ENCODE measurements around the gene PUS1. TPM values are rescaled to one million over a fixed set of nuclear protein-coding genes. Genes with fewer than 3 reads are reported as not detected.

PUS1 gene
- total and polyA plus RNA-seq, 2 of the 8 experiments (the other 6 are each of a cell fraction or from before 2014, with no cell fraction given), result 48.1 to 81.2 TPM

DNA sequence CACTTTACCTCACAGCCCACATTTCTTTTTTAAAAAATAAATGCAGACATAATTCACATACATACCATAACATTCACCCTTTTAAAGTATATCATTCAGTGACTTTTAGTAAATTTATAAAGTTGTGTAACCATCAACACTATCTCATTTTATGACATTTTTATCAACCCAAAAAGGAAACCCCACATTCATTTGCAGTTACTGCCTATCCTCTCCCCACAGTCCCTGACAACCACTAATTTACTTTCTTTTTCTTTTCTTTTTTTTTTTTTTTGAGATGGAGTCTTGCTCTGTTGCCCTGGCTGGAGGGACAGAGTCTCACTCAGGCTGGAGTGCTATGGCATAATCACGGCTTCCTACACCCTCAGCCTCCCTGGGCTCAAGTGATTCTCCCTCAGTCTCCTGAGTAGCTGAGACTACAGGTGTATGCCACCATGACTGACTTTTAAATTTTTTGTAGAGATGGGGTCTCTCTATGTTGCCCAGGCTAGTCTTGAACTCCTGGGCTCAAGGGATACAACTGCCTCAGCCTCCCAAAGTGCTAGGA lies 19.2 kb downstream of the PUS1 start:
- FAIRE-seq, result no peak
- DNase-seq (ENCODE audit: low read depth in 1 of 2, low spot score in 2 of 2), result no peak
- H2AFZ ChIP-seq (ENCODE audit: low read length), result no peak overlapping the region
- no peak overlapping the region for H4K5ac ChIP-seq (ENCODE audit: insufficient read length, low read depth, low read length)
- ChIA-PET POLR2A (ENCODE audit: partially characterized antibody) (interaction anchor here (0.7 to 1.7 kb wide), 3 partner anchors 9 to 23 kb away, joined by 3 to 9 read pairs (median 3); partner anchors contain the start of gene PUS1), CTCF (ENCODE audit: partially characterized antibody) (interaction anchor here (1.7 kb wide), 1 partner anchor 15 kb away, joined by 6 read pairs; no protein-coding TSS in a partner anchor)
- H2AK5ac ChIP-seq (ENCODE audit: low read depth, low read length), result no peak overlapping the region
- peaks cover 0 to 15% (median 10%) of the 10 kb centered on the region in 4 experiments; a peak in 5 of 8 replicates for H3K36me3 ChIP-seq (ENCODE audit: control insufficient read depth in 2 of 4, insufficient read depth in 4 of 4, low read length in 3 of 4)
- no peak overlapping the region for H3K9ac ChIP-seq (replicated peaks in 1 of 4; ENCODE audit: extremely low read depth in 1 of 4, low read depth in 3 of 4, low read length in 3 of 4)
- H3K79me2 ChIP-seq (ENCODE audit: control insufficient read depth in 1 of 2, insufficient read depth in 2 of 2, low read length in 2 of 2), result peaks cover 9 to 28% of the 10 kb centered on the region in 2 experiments; a peak in 3 of 4 replicates
- H2BK20ac ChIP-seq (ENCODE audit: low read length), result no peak overlapping the region
- no peaks in the 10 kb centered on the region for H3K79me1 ChIP-seq (ENCODE audit: low read depth, low read length)
- 77% methylated on average over 1 of the region's 1 CpG; no CpG with 5 or more reads in 1 of the 2 experiments for WGBS, 2 experiments (ENCODE audit: extremely low coverage in 1 of 2, insufficient coverage in 1 of 2, insufficient read length in 1 of 2, insufficient replicate concordance in 2 of 2, low coverage in 1 of 2, low lambda C conversion rate in 2 of 2, missing lambda C conversion rate in 1 of 2)
- H3K23me2 ChIP-seq (ENCODE audit: low read depth, low read length), result no peaks in the 10 kb centered on the region; the same call in 1 of the 2 replicates
- no peak overlapping the region for H3K56ac ChIP-seq (replicated peaks; ENCODE audit: insufficient read length, low read depth, low read length)
- no peak overlapping the region for H3K27ac ChIP-seq (ENCODE audit: low read depth, low read length)
- no peak overlapping the region for H4K8ac ChIP-seq (ENCODE audit: extremely low read depth, insufficient read depth, low read length)
- no peak overlapping the region for H4K91ac ChIP-seq (replicated peaks; ENCODE audit: insufficient read length, low read length)
- no peak overlapping the region for H3K23ac ChIP-seq (ENCODE audit: insufficient read length)
- no peaks in the 10 kb centered on the region for H3K27me3 ChIP-seq (replicated peaks in 1 of 4; ENCODE audit: control insufficient read depth in 3 of 4, extremely low read depth in 1 of 4, insufficient read depth in 3 of 4, low read length in 3 of 4)
- H3K14ac ChIP-seq (ENCODE audit: insufficient read length), result no peak overlapping the region
- no peak overlapping the region for H3K4me2 ChIP-seq (ENCODE audit: insufficient read depth in 1 of 2, low read depth in 2 of 2, low read length in 2 of 2)
- H2BK120ac ChIP-seq (replicated peaks; ENCODE audit: low read depth, low read length), result no peak overlapping the region
- no peak overlapping the region for H3K4me3 ChIP-seq (ENCODE audit: extremely low read depth in 1 of 4, insufficient read depth in 2 of 4, low read depth in 3 of 4, low read length in 4 of 4)
- H2BK12ac ChIP-seq (ENCODE audit: low read depth, low read length), result 0 out of 2 replicates have a peak overlapping the region, but pooled peaks have one; percentile 50
- no peak overlapping the region for H3K18ac ChIP-seq (ENCODE audit: extremely low read depth, low read length)
- TF ChIP-seq SUZ12 (IDR thresholded peaks at IDR 0.05; ENCODE audit: low read length) (no peak), PHF8 (conservative IDR thresholded peaks at IDR 0.05; ENCODE audit: low read depth, low read length) (no peak), TEAD4 (IDR thresholded peaks at IDR 0.05; ENCODE audit: low read depth, low read length) (no peak), CEBPB (IDR thresholded peaks at IDR 0.05; ENCODE audit: low read depth, low read length) (no peak), CHD2 (IDR thresholded peaks at IDR 0.05; ENCODE audit: low read length) (no peak), EP300 (IDR thresholded peaks at IDR 0.05; ENCODE audit: borderline replicate concordance in 1 of 2, low read depth in 2 of 2, low read length in 2 of 2) (no peak), BCL11A (IDR thresholded peaks at IDR 0.05; ENCODE audit: low read depth in 2 of 2, low read length in 2 of 2) (no peak), SRF (IDR thresholded peaks at IDR 0.05; ENCODE audit: low read depth, low read length) (no peak), TAF1 (IDR thresholded peaks at IDR 0.05; ENCODE audit: low read depth, low read length) (no peak), SP4 (IDR thresholded peaks at IDR 0.05; ENCODE audit: low read length) (no peak), EGR1 (IDR thresholded peaks at IDR 0.05; ENCODE audit: borderline replicate concordance, low read depth, low read length) (no peak), KDM1A (IDR thresholded peaks at IDR 0.05; ENCODE audit: borderline replicate concordance, low read length) (no peak), MAFK (IDR thresholded peaks at IDR 0.05; ENCODE audit: low read depth, low read length) (no peak)
- peaks cover 0 to 4% (median 1%) of the 10 kb centered on the region in 4 experiments; a peak in 5 of 7 replicates for H3K4me1 ChIP-seq (replicated peaks in 1 of 4; ENCODE audit: control insufficient read depth in 3 of 4, insufficient read depth in 4 of 4, low read length in 3 of 4)
- no peak overlapping the region for H2BK5ac ChIP-seq (ENCODE audit: low read depth, low read length)
- H3K4ac ChIP-seq (replicated peaks; ENCODE audit: insufficient read length, low read depth, low read length), result no peak overlapping the region
- peaks cover 0 to 11% of the 10 kb centered on the region in 2 experiments for H4K20me1 ChIP-seq (replicated peaks in 1 of 2; ENCODE audit: control insufficient read depth in 1 of 2, insufficient read depth in 2 of 2, low read length in 2 of 2)
- no peak overlapping the region for H2BK15ac ChIP-seq (ENCODE audit: low read length)
- no peaks in the 10 kb centered on the region for H3K9me3 ChIP-seq (ENCODE audit: insufficient read depth in 2 of 2, low read depth in 1 of 2, low read length in 1 of 2)
